ENCODE data around the gene UBE4A. TPM values are rescaled to one million over a fixed set of nuclear protein-coding genes. Genes with fewer than 3 reads are reported as not detected.

UBE4A gene
- total and polyA plus RNA-seq, 2 experiments from 2014 or later: 11.8 to 42.2 TPM

GRCh38 chr11:118430956-118431355 is 71.6 kb downstream of the UBE4A start:
- Mint-ChIP-seq H3K36me3 (ENCODE audit: low read depth) (no peaks in the 10 kb centered on the region), H3K27me3 (ENCODE audit: insufficient read depth, low read depth, poor library complexity) (peaks cover 16% of the 10 kb centered on the region), H3K27ac (no peak overlapping the region), H3K9me3 (no peaks in the 10 kb centered on the region; the same call in 1 of the 3 replicates), H3K4me3 (no peak overlapping the region), H3K4me1 (peaks cover 8% of the 10 kb centered on the region; the same call in 2 of the 3 replicates)
- peaks cover 14% of the 10 kb centered on the region for H3K27me3 ChIP-seq (ENCODE audit: insufficient read depth)
- peaks cover 11% of the 10 kb centered on the region; the same call in 1 of the 2 replicates for H3F3A ChIP-seq (replicated peaks; ENCODE audit: low read depth)
- peaks cover 10% of the 10 kb centered on the region for H3K4me1 ChIP-seq (ENCODE audit: insufficient read depth)
- no peak overlapping the region for H2AFZ ChIP-seq
- H3K4me3 ChIP-seq: no peak overlapping the region
- H4K20me1 ChIP-seq (replicated peaks; ENCODE audit: insufficient read depth): no peaks in the 10 kb centered on the region
- DNase-seq (ENCODE audit: low spot score): no peak
- no peaks in the 10 kb centered on the region for H3K36me3 ChIP-seq (ENCODE audit: insufficient read depth)
- TF ChIP-seq, protein P1, sequence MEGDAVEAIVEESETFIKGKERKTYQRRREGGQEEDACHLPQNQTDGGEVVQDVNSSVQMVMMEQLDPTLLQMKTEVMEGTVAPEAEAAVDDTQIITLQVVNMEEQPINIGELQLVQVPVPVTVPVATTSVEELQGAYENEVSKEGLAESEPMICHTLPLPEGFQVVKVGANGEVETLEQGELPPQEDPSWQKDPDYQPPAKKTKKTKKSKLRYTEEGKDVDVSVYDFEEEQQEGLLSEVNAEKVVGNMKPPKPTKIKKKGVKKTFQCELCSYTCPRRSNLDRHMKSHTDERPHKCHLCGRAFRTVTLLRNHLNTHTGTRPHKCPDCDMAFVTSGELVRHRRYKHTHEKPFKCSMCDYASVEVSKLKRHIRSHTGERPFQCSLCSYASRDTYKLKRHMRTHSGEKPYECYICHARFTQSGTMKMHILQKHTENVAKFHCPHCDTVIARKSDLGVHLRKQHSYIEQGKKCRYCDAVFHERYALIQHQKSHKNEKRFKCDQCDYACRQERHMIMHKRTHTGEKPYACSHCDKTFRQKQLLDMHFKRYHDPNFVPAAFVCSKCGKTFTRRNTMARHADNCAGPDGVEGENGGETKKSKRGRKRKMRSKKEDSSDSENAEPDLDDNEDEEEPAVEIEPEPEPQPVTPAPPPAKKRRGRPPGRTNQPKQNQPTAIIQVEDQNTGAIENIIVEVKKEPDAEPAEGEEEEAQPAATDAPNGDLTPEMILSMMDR (conservative IDR thresholded peaks at IDR 0.05; ENCODE audit: low read depth in 2 of 2): peak in 1 of 2 experiments; percentile 6; a peak in 1 of 4 replicates
- TF ChIP-seq POLR2AphosphoS5 (IDR thresholded peaks at IDR 0.05; ENCODE audit: low read depth) (no peak), STAT1 (IDR thresholded peaks at IDR 0.05; ENCODE audit: unreplicated experiment) (no peak), REST (IDR thresholded peaks at IDR 0.05; ENCODE audit: unreplicated experiment) (no peak)
- no peak overlapping the region for H3K27ac ChIP-seq (ENCODE audit: low read depth)
- no peak for ATAC-seq
- H3K4me2 ChIP-seq: no peak overlapping the region
- no peaks in the 10 kb centered on the region for H3K9me2 ChIP-seq (ENCODE audit: insufficient read depth)
- H3K79me2 ChIP-seq (replicated peaks; ENCODE audit: insufficient read depth): no peaks in the 10 kb centered on the region

DNA sequence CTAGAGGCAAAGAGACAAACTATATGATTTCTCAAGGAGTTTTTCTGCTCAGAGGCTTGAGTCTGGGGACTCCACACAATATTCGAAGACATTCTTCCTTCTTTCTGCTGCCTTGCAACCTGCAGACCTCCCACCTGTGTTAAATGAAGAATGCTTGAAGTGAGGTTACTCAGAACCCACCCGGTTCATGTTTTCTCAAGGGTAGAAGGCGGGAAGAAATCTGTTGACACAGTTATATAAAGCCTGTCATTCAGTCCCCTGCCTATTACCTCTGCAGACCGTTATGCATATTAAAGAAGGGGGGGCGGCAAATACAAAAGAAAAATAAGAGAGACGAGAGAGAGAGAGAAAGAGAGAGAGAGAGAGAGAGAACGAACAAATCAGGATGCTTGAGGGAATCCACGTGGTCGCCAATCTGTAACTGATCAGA is 74.7 kb downstream of the UBE4A start:
- ATAC-seq (no peak), DNase-seq (ENCODE audit: low spot score) (peak; percentile 17)
- Histone ChIP-seq H3K4me2 (peak overlapping the region; percentile 96), H3K9me2 (ENCODE audit: insufficient read depth) (no peaks in the 10 kb centered on the region), H3K79me2 (replicated peaks; ENCODE audit: insufficient read depth) (peaks cover 25% of the 10 kb centered on the region), H3K36me3 (ENCODE audit: insufficient read depth) (no peaks in the 10 kb centered on the region), H2AFZ (peak overlapping the region; percentile 92), H3K4me1 (ENCODE audit: insufficient read depth) (peaks cover 18% of the 10 kb centered on the region), H4K20me1 (replicated peaks; ENCODE audit: insufficient read depth) (peaks cover 16% of the 10 kb centered on the region), H3K27ac (ENCODE audit: low read depth) (no peak overlapping the region; the same call in 1 of the 2 replicates), H3F3A (replicated peaks; ENCODE audit: low read depth) (peaks cover 11% of the 10 kb centered on the region; the same call in 1 of the 2 replicates), H3K4me3 (peak overlapping the region; percentile 77), H3K27me3 (ENCODE audit: insufficient read depth) (peaks cover 14% of the 10 kb centered on the region)
- Mint-ChIP-seq H3K4me1 (peaks cover 13% of the 10 kb centered on the region; the same call in 2 of the 3 replicates), H3K9me3 (no peaks in the 10 kb centered on the region; the same call in 1 of the 3 replicates), H3K36me3 (ENCODE audit: low read depth) (no peaks in the 10 kb centered on the region; the same call in 2 of the 3 replicates), H3K4me3 (peak overlapping the region; percentile 97), H3K27ac (0 out of 2 replicates have a peak overlapping the region, but pooled peaks have one; percentile 98), H3K27me3 (ENCODE audit: insufficient read depth, low read depth, poor library complexity) (peaks cover 16% of the 10 kb centered on the region)
- TF ChIP-seq NANOG (IDR thresholded peaks at IDR 0.05; ENCODE audit: borderline replicate concordance) (no peak), ZNF114 (CRISPR knock-in tag; IDR thresholded peaks at IDR 0.05) (no peak)
- TF ChIP-seq, protein P1 (conservative IDR thresholded peaks at IDR 0.05; ENCODE audit: low read depth in 2 of 2): no peak
- TF ChIP-seq, protein P2, sequence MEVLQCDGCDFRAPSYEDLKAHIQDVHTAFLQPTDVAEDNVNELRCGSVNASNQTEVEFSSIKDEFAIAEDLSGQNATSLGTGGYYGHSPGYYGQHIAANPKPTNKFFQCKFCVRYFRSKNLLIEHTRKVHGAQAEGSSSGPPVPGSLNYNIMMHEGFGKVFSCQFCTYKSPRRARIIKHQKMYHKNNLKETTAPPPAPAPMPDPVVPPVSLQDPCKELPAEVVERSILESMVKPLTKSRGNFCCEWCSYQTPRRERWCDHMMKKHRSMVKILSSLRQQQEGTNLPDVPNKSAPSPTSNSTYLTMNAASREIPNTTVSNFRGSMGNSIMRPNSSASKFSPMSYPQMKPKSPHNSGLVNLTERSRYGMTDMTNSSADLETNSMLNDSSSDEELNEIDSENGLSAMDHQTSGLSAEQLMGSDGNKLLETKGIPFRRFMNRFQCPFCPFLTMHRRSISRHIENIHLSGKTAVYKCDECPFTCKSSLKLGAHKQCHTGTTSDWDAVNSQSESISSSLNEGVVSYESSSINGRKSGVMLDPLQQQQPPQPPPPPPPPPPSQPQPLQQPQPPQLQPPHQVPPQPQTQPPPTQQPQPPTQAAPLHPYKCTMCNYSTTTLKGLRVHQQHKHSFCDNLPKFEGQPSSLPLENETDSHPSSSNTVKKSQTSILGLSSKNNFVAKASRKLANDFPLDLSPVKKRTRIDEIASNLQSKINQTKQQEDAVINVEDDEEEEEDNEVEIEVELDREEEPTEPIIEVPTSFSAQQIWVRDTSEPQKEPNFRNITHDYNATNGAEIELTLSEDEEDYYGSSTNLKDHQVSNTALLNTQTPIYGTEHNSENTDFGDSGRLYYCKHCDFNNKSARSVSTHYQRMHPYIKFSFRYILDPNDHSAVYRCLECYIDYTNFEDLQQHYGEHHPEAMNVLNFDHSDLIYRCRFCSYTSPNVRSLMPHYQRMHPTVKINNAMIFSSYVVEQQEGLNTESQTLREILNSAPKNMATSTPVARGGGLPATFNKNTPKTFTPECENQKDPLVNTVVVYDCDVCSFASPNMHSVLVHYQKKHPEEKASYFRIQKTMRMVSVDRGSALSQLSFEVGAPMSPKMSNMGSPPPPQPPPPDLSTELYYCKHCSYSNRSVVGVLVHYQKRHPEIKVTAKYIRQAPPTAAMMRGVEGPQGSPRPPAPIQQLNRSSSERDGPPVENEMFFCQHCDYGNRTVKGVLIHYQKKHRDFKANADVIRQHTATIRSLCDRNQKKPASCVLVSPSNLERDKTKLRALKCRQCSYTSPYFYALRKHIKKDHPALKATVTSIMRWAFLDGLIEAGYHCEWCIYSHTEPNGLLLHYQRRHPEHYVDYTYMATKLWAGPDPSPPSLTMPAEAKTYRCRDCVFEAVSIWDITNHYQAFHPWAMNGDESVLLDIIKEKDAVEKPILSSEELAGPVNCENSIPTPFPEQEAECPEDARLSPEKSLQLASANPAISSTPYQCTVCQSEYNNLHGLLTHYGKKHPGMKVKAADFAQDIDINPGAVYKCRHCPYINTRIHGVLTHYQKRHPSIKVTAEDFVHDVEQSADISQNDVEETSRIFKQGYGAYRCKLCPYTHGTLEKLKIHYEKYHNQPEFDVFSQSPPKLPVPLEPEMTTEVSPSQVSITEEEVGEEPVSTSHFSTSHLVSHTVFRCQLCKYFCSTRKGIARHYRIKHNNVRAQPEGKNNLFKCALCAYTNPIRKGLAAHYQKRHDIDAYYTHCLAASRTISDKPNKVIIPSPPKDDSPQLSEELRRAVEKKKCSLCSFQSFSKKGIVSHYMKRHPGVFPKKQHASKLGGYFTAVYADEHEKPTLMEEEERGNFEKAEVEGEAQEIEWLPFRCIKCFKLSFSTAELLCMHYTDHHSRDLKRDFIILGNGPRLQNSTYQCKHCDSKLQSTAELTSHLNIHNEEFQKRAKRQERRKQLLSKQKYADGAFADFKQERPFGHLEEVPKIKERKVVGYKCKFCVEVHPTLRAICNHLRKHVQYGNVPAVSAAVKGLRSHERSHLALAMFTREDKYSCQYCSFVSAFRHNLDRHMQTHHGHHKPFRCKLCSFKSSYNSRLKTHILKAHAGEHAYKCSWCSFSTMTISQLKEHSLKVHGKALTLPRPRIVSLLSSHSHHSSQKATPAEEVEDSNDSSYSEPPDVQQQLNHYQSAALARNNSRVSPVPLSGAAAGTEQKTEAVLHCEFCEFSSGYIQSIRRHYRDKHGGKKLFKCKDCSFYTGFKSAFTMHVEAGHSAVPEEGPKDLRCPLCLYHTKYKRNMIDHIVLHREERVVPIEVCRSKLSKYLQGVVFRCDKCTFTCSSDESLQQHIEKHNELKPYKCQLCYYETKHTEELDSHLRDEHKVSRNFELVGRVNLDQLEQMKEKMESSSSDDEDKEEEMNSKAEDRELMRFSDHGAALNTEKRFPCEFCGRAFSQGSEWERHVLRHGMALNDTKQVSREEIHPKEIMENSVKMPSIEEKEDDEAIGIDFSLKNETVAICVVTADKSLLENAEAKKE (CRISPR knock-in tag; IDR thresholded peaks at IDR 0.05): no peak
